ENCODE data around the gene LONP1.
"Not testable (repeated sequence)": the region's sequence is repeated elsewhere in the genome, so short reads cannot be mapped to it uniquely, and the experiment has no call there.

LONP1 gene

DNA sequence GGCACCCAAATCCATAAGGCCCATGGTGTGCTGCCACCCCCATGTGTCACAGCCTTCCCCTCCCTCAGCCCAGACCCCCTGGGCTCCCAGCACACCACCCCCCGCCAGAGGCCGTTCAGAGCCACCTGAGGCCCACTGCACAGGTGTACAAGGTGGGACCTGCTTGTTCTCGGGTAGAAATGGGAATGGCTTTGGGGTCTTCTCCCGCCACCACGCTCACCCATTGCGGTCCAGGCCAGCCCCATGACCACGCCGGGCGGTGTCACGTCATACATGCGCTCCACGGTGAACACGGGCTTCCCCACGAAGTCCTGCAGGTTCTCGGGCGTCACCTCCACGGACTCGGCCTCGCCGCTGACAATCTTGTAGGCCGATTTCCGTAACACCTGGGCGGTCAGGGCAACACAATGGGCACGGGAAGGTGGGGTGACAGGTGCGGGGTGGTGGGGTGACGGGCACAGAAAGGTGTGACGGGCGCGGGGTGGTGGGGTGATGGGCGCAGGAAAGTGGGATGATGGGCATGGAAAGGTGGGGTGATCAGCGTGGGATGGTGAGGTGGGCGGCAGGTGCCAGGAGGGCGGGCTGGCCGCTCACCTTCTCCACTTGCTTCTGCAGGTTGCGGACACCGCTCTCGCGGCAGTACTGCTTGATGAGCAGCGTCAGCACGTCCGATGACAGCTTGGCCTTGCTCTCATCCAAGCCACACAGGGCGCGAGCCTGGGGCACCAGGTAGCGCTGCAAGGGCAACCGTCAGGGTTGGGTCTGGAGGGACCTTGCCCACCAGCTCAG, 25.6 kb downstream of the LONP1 start:
- no peak for DNase-seq (ENCODE audit: low read depth in 2 of 3, low spot score in 2 of 3)

DNA sequence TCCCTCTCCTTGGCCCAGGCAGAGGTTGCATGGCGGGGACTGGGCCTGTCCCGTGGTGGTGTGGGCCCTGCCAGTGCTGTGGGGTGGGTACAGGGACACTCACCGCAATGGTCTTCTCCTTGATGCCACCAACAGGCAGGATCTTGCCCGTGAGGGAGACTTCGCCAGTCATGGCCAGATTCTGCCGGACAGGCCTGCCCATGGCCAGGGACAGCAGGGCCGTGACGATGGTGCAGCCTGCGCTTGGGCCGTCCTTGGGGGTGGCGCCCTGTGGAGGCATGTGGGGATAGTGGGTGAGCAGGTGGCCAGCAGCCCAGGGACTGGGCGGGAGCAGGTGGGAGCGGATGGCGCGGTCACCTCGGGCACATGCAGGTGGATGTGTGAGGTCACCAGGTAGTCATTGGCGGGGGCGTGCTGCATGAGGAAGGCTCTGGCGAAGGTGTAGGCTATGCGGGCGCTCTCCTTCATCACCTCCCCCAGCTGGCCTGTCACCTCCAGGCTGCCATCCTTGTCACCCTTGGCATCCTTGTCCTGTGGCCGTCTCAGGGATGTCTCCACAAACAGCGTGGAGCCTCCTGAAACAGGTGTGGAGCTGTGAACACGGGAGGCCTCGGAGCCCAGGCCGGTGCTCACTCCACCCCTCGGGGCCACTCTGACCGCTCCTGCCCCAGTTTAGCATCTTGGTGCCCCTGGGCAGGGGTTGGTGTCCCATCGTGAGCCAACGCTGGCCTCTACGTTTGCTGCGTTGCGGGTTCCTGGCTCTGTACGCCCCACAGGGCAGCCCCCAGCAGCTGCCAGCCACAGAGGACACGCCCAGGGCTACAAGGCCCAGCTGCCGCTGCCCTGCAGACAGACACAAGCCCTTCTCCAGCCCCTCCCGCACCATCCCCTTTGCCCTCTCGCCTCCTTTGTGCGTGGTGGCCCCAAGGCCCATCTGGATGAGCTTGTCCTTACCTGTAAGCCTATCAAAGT, 26.5 kb downstream of the LONP1 start:
- DNase-seq (ENCODE audit: low read depth in 2 of 3, low spot score in 2 of 3): no peak

DNA sequence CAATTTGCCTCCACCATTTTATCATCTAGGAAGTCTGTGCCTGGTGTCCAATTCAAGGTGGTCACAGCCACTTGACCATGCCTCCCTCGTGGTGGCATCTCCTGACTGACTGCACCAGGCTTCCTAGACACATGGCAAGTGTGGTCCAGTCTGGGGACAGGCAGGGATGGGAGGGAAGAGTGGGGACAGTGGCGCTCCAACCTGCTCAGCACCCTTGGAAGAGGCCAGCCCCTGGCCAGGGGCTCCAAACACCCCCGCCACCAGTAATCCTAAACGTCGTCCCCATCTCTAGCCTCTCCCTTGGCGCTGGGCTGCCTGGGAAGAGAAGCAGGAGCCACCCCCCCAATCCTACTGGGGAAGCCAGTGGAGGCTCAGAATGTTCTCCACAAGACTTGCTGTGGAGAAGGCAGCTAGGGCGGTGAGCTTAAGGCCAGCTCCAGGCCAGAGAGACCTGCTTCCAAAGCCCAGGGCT, 27.2 kb downstream of the LONP1 start:
- DNase-seq (ENCODE audit: low read depth in 2 of 3, low spot score in 2 of 3): no peak

DNA sequence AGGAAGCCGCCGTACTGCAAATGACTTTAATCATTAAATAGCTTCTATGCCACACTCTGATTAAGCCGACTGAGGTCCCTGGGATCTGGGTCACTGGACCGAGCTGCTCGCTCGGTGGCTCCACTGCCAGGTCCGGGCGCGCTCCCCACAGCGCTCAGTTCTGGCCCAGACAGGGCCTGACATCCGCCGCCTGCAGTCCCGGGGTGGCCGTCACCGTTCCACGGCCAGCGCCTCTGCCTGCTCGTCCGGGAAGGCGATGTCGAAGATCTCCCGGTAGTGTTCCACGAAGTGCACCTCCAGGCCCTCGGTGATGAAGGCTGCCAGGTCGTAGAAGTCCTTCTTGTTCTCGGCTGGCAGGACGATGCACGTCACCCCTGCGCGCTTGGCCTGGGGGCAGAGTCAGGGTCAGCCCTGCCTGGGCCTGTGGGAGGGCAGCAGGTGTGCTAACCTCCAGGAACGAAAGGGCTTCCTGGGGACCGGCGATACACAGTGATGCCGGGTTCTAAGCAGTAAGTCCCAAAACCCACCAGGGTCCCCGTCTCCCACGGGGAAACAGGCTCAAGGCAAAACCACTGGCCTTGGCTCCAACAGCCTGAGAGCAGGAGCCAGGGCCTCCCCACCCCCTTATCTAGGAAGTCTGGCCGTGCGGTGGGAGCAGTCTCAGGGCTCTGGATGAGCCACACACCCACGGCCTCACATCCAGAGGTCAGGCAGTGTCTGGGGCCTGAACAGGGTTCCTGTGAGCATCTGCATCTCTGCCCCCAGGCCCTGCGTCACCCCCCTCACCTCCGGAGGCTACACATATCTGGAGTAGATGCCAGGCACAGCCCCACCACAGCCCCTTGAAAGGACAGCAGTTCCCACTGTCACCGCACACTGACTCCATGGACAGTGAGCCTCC, 27.9 kb downstream of the LONP1 start:
- DNase-seq (ENCODE audit: low read depth in 2 of 3, low spot score in 2 of 3): no peak

DNA sequence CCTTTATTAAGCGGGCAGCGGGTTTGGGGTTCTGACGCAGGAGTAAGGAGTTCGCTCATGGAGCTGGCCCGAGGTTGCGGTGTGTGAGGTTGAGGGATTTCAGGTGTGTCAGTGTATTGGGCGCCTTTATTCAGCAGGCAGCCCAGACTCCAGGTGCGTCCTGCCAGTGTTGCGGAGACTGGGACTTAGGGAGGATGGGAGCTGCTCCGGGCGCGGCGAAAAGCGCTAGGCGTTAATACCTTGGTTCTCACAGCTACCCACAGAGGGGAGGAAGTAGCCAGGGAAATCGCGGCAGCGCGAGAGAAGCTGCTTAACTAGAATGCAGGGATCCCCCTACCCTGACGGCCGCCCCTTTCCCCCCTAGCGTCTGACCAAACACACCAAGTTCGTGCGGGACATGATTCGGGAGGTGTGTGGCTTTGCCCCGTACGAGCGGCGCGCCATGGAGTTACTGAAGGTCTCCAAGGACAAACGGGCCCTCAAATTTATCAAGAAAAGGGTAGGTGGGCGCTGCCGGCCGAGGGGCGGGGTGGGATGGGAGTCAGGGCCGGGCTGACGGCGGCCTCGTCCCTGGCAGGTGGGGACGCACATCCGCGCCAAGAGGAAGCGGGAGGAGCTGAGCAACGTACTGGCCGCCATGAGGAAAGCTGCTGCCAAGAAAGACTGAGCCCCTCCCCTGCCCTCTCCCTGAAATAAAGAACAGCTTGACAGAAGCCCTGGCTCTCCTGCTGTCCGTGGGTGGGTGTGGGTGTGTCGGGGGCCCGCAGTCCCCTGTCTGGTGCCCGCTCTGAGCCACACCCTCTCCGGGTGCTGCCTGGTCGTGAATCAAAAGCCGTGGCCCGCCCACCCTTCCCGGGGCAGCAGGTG, 28.8 kb downstream of the LONP1 start:
- peak in 2 of 3 experiments; percentile 31 to 44 for DNase-seq (ENCODE audit: low read depth in 2 of 3, low spot score in 2 of 3)

DNA sequence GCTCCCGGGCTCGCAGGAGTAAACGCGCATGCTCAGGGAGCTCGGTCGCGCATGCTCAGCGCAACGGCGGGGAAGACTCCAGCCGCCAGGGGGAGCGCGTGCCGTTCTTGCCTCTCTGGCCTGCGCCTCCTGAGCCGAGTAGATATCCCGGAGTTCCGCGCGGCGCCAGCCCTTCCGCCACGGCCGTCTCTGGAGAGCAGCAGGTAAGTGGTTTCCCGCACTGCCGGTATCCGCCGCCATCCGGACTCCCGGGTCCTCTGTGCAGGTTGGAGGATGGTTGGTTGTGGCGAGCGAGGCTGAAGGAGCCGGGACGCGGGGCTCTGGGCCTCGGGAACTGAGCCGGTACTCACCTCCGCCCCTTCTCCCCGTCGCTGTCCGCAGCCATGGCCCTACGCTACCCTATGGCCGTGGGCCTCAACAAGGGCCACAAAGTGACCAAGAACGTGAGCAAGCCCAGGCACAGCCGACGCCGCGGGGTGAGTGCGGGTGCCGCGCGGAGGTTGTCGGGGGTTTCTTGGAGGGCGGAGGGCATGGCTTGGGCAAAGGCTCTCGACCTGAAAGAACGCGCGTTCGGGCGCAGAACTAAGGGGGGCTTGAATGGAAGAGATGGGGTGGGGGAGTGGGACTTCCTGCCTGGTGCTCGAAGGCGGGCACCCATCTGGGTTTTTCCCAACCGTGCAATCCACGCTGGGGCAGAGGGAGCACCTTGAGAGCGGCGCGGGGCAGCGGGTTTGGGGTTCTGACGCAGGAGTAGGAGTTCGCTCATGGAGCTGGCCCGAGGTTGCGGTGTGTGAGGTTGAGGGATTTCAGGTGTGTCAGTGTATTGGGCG, 29.6 kb downstream of the LONP1 start, which contains the start of gene RPL36:
RPL36 (plus strand) TSS at position 171 of the 830 bp plus-strand sequence; CDS start at position 384, 213 bp downstream.
- peak; percentile 98 to 100 (median 99) for DNase-seq (ENCODE audit: low read depth in 2 of 3, low spot score in 2 of 3)

DNA sequence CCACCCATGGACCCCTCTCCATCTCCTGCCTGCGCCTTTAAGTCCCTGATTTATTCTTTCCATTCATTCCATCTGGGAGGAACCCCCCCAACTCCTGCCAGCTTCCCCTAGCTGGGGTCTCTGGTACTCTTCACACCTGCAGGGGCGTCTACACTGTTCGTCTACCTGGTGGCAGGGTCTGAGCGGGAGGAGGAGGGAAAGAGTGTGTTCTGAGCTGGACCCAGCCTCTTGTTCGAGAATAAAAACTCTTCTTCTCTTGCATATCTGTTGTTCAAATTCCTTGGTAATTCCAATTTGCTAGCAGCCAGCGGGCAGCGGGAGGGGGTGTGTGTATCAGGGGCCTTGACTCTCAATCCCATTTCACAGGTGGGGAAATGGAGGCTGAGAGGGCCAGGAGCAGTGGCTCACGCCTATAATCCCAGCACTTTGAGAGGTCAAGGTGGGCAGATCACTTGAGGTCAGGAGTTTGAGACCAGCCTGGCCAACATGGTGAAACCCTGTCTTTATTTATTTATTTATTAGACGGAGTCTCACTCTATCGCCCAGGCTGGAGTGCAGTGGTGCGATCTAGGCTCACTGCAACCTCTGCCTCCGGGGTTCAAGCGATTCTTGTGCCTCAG, 31.6 kb downstream of the LONP1 start:
- DNase-seq (ENCODE audit: low read depth in 2 of 3, low spot score in 2 of 3): not testable (repeated sequence)

DNA sequence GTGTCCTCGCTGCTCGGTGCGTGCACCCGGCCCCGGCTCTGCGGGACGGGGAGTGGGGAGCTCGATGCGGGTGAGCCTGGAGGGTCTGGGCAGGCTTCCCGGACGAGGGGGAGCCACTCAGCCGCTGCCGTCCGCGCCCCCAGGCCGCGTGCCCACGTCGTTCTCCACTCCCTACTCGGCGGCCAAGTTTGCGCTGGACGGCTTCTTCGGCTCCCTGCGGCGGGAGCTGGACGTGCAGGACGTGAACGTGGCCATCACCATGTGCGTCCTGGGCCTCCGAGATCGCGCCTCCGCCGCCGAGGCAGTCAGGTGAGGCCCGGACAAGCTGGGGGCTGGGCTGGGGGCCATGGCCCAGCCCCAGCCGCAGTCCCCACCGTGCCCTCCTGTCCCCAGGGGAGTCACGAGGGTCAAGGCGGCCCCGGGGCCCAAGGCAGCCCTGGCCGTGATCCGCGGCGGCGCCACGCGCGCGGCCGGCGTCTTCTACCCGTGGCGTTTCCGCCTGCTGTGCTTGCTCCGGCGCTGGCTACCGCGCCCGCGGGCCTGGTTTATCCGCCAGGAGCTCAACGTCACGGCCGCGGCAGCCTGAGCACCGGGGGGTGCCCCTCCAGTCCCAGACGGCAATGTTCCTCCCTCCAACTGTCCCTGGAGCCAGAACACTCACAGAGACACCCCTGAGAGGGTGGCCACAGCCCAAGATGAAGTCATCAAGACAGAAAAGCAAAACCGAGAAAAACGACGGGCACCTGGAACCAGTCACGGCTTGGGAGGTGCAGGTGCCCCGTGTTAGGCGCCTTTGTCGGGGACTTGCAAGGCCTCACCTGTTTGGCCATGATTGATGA, 32.4 kb downstream of the LONP1 start:
- no peak for DNase-seq (ENCODE audit: low read depth in 2 of 3, low spot score in 2 of 3)

DNA sequence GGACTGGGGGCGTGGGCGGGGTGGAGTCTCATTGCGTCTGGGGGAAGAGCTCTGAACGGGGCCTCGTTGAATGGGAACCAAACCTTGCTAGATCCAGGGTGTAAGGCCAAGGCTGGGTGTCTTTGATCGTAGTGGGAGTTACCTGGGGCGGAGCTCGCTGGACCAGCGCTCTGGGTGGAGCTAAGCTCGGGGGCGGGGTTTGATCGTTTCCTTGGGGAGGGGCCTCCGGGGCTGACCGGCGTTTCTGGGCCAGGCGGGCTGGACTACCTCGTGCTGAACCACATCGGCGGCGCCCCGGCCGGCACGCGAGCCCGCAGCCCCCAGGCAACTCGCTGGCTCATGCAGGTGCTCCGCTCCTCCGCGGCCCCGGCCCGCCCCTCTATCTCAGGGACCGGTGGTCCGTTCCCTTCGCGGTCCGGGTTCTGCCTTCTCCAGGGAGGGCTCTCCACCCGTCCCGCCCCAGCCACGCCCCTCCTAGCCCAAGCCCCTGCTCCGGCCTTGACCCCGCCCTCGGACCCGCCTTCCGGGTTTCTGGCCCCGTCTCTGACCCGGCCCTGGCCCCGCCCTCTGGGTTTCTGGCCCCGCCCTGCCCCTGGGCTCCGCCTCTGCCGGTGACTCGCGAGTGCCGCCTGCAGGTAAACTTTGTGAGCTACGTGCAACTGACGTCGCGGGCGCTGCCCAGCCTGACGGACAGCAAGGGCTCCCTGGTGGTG, 33.1 kb downstream of the LONP1 start:
- DNase-seq (ENCODE audit: low read depth in 2 of 3, low spot score in 2 of 3): peak; percentile 98 to 100 (median 100)

DNA sequence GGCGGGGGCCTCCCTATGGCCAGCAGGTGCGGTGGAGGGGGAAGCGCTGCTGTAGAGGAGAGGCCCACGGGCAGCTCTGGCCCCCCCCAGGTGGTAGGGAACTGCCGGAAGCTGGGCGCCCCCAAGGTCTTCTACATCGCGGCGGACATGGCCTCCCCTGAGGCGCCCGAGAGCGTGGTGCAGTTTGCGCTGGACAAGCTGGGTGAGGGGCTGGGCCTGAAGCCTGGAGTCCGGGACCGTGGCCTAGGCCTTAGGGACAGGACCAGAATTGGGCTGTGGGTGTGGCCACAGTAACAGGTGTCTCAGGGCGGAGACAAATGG, 33.7 kb downstream of the LONP1 start:
- no peak for DNase-seq (ENCODE audit: low read depth in 2 of 3, low spot score in 2 of 3)

DNA sequence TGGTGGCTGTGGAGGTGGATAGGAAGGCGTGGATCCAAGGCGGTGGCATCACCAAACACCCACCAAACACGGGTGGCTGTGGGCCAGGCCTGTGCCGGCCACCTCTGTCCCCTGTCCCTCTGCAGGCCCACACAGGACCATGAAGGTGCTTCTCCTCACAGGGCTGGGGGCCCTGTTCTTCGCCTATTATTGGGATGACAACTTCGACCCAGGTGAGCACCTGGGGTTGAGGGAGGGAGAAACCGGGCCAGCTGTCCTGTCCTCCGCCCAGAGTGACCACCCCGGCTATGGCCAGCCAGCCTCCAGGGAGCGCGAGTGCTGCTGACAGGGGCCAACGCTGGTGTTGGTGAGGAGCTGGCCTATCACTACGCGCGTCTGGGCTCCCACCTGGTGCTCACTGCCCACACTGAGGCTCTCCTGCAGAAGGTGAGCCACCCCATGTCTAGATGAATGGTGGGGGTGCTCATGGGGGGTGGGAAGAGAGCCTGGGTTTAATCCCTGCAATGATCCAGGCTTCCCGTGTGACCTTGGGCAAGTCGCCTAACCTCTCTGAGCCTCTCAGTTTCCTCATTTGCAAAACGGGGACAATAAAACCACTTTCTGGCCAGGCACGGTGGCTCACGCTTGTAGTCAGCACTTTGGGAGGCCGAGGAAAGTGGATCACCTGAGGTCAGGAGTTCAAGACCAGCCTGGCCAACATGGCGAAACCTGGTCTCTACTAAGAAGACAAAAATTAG, 35.1 kb downstream of the LONP1 start:
- DNase-seq (ENCODE audit: low read depth in 2 of 3, low spot score in 2 of 3): no peak

DNA sequence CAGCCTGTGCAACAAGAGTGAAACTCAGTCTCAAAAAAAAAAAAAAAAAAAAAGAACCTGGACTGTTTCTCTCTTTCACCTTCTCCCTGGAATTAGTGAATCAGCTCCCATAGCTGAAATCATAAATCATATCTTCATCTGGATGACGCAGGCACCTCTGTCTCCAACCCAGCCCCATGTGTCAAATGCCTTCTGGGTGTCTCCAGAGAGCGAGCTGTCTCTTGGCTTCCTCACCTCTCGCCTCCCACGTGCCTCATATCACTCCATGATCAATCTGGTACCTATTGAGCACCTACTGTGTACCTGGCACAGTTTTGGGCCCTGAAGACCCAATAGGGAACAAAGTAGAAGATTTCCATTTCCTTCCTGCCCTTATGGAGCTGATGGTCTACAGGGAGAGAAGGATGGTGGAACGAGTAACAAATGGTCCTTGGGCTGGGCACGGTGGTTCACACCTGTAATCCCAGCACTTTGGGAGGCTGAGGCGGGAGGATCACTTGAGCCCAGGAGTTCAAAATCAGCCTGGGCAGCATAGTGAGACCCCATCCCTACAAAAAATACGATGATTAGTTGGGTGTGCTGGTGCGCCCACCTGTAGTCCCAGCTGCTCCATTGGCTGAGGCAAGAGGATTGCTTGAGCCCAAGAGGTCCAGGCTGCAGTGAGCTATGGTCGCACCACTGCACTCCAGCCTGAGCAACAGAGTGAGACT, 36.6 kb downstream of the LONP1 start:
- no peak for DNase-seq (ENCODE audit: low read depth in 2 of 3, low spot score in 2 of 3)

DNA sequence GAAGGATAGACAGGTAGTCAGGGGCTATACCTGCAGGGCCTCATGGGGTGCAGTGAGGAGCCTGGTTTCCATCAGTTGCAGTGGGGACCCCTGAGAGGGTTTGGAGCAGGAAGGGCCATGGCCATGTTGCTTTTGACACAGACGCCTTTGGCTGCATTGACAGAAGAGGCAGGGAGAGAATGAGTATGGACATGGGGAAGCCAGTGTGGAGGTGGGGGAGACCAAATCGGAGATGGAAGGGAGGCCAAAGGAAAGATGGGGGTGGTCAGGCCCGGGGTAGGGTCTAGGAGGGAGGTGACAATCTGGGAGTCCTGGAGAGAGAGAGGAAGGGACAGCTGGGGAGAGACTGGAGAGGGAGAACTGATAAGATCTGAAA, 37.9 kb downstream of the LONP1 start:
- no peak for DNase-seq (ENCODE audit: low read depth in 2 of 3, low spot score in 2 of 3)

DNA sequence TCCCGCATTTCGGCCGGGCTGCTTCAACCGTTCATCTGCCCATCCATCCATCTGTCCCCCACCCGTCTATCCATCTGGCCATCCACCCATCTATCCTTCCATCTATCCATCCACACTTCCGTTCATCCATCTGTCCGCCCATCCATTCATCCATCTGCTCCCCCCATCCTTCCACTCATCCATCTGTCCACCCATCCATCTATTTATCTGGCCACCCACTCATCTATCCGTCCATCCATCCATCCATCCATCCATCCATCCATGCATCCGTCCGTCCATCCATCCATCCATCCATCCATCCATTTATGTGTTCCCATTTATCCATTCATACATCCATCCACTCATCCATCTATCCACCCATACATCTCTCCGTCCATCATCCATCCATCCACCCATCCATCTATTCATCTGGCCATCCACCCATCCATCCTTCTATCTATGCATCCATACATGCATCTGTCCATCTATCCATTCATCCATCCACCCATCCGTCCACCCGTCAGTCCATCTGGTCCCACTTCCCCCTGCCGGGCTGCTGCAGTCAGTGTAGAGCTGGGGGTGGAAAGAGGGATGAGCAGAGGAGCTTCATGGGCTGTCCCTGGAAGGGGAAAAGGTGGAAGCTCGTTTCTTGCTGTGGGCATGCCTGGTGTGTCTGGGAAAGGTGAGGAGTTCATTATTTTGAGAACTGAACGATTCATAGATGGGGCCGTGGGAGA, 38.4 kb downstream of the LONP1 start:
- DNase-seq (ENCODE audit: low read depth in 2 of 3, low spot score in 2 of 3): no peak
